Mesodermal cell (in vitro differentiated cells): ENCODE data around the gene OOSP4B.
"Not testable (repeated sequence)": the region's sequence is repeated elsewhere in the genome, so short reads cannot be mapped to it uniquely, and the experiment has no call there.

Experiments used
- H3K27ac ChIP-seq: 2 replicates; pipeline ENCODE4 v1.7.0; 2013; ENCODE audit warnings: mild to moderate bottlenecking, low read depth, low read length, moderate library complexity; ENCODE audit not compliant: severe bottlenecking
- H3K36me3 ChIP-seq: 2 replicates; pipeline ENCODE4 v1.7.1; 2013; ENCODE audit warnings: mild to moderate bottlenecking, low read length, moderate library complexity; ENCODE audit not compliant: control insufficient read depth, insufficient read depth
- H3K4me1 ChIP-seq: one replicate; pipeline ENCODE4 v1.7.1; 2013; ENCODE audit warnings: mild to moderate bottlenecking, low read length; ENCODE audit not compliant: insufficient read depth, control insufficient read depth, poor library complexity, severe bottlenecking
- H3K4me3 ChIP-seq: 2 replicates; pipeline ENCODE4 v1.7.0; 2013; ENCODE audit warnings: low read length, control low read depth, mild to moderate bottlenecking; ENCODE audit not compliant: insufficient read depth, poor library complexity, severe bottlenecking; ENCODE audit errors: extremely low read depth
- H3K9me3 ChIP-seq: 2 replicates; pipeline ENCODE4 v1.7.1; 2013; ENCODE audit warnings: mild to moderate bottlenecking, low read length, moderate library complexity; ENCODE audit not compliant: control insufficient read depth
- WGBS, 2 experiments: methylation state at CpG; one replicate each; pipeline ENCODE4 v1.1.5; 2013; ENCODE audit warnings: missing lambda C conversion rate in 2 of 2; ENCODE audit not compliant: insufficient coverage in 2 of 2; 5-methylcytosine and 5-hydroxymethylcytosine counted together

OOSP4B gene

GRCh38 chr11:59999691-60000090 is 17.3 kb upstream of the OOSP4B start:
- H3K4me1 ChIP-seq: no peaks in the 10 kb centered on the region
- H3K9me3 ChIP-seq: no peaks in the 10 kb centered on the region
- no peak overlapping the region for H3K4me3 ChIP-seq
- no peaks in the 10 kb centered on the region for H3K36me3 ChIP-seq
- 87 to 88% methylated on average over 3 to 4 of the region's 4 CpGs for WGBS, 2 experiments
- H3K27ac ChIP-seq: no peak overlapping the region

- H3K27ac ChIP-seq: no peak overlapping the region
- no peak overlapping the region for H3K4me3 ChIP-seq
- H3K9me3 ChIP-seq: no peaks in the 10 kb centered on the region
- 83% methylated on average over 1 of the region's 2 CpGs; no CpG with 5 or more reads in 1 of the 2 experiments for WGBS, 2 experiments
- no peaks in the 10 kb centered on the region for H3K4me1 ChIP-seq
- no peaks in the 10 kb centered on the region for H3K36me3 ChIP-seq
These were observed 13.3 kb upstream of the OOSP4B start for GRCh38 chr11:60003729-60004128.

- Histone ChIP-seq H3K9me3 (no peaks in the 10 kb centered on the region), H3K4me1 (no peaks in the 10 kb centered on the region), H3K4me3 (no peak overlapping the region), H3K27ac (no peak overlapping the region), H3K36me3 (no peaks in the 10 kb centered on the region)
- no CpG with 5 or more reads among the region's 1 CpG for WGBS, 2 experiments
These were observed 11.6 kb upstream of the OOSP4B start for GRCh38 chr11:60005360-60005759.

GRCh38 chr11:60018058-60018457 is 1.1 kb downstream of the OOSP4B start:
- H3K9me3 ChIP-seq: no peaks in the 10 kb centered on the region
- H3K4me1 ChIP-seq: no peaks in the 10 kb centered on the region
- H3K4me3 ChIP-seq: no peak overlapping the region
- 49% methylated on average over 4 to 6 of the region's 8 CpGs for WGBS, 2 experiments
- H3K27ac ChIP-seq: no peak overlapping the region
- no peaks in the 10 kb centered on the region for H3K36me3 ChIP-seq

- not testable (repeated sequence) for H3K9me3 ChIP-seq, H3K36me3 ChIP-seq, H3K4me1 ChIP-seq, H3K27ac ChIP-seq, H3K4me3 ChIP-seq
- WGBS, 2 experiments: 90 to 97% methylated on average over 9 to 18 of the region's 27 CpGs
These were observed 3.4 kb downstream of the OOSP4B start for GRCh38 chr11:60020376-60020775.

GRCh38 chr11:60029015-60029632 is 12.1 kb downstream of the OOSP4B start:
- no peak overlapping the region for H3K4me3 ChIP-seq
- 93 to 100% methylated on average over 1 of the region's 3 CpGs for WGBS, 2 experiments
- no peak overlapping the region for H3K27ac ChIP-seq
- H3K36me3 ChIP-seq: no peaks in the 10 kb centered on the region
- H3K4me1 ChIP-seq: no peaks in the 10 kb centered on the region
- H3K9me3 ChIP-seq: no peaks in the 10 kb centered on the region

GRCh38 chr11:60040109-60040508 is 23.1 kb downstream of the OOSP4B start, which contains the start of gene OOSP2:
TSS of gene OOSP2 (plus strand) at chr11:60040409. CDS start at chr11:60040460, 51 bp downstream.
- Histone ChIP-seq H3K4me3 (no peak within 1 kb of the TSS), H3K4me1 (no peaks in the 10 kb centered on the region), H3K36me3 (no peaks in the 10 kb centered on the region), H3K9me3 (no peaks in the 10 kb centered on the region), H3K27ac (no peak within 1 kb of the TSS)
- WGBS, 2 experiments: 82 to 87% methylated on average over 7 to 8 of the region's 8 CpGs

- not testable (repeated sequence) for H3K4me1 ChIP-seq, H3K27ac ChIP-seq, H3K36me3 ChIP-seq, H3K4me3 ChIP-seq, H3K9me3 ChIP-seq
These were observed 33.4 kb downstream of the OOSP4B start for GRCh38 chr11:60050422-60050821.

- H3K4me3 ChIP-seq, H3K9me3 ChIP-seq, H3K4me1 ChIP-seq, H3K27ac ChIP-seq, H3K36me3 ChIP-seq: not testable (repeated sequence)
- WGBS, 2 experiments: no CpG with 5 or more reads among the region's 3 CpGs
These were observed 33.9 kb downstream of the OOSP4B start for GRCh38 chr11:60050839-60051238.

GRCh38 chr11:60056349-60056969 is 39.5 kb downstream of the OOSP4B start, which contains the start of gene MS4A3:
TSS of gene MS4A3 (plus strand) at chr11:60056665. CDS start at chr11:60061161, 4,496 bp downstream.
- 84 to 87% methylated on average over 5 to 6 of the region's 8 CpGs for WGBS, 2 experiments
- H3K4me3 ChIP-seq: no peak within 1 kb of the TSS
- no peaks in the 10 kb centered on the region for H3K4me1 ChIP-seq
- no peaks in the 10 kb centered on the region for H3K9me3 ChIP-seq
- H3K36me3 ChIP-seq: no peaks in the 10 kb centered on the region
- H3K27ac ChIP-seq: no peak within 1 kb of the TSS

GRCh38 chr11:60059052-60059451 is 42.1 kb downstream of the OOSP4B start:
- Histone ChIP-seq H3K9me3 (no peaks in the 10 kb centered on the region), H3K36me3 (no peaks in the 10 kb centered on the region), H3K27ac (no peak overlapping the region), H3K4me3 (no peak overlapping the region), H3K4me1 (no peaks in the 10 kb centered on the region)
- WGBS, 2 experiments: 85% methylated on average over 2 of the region's 3 CpGs; no CpG with 5 or more reads in 1 of the 2 experiments
